IMR-90 (cell line): ENCODE results near the gene SPECC1L. TPM values are rescaled to one million over a fixed set of nuclear protein-coding genes. Genes with fewer than 3 reads are reported as not detected.

Source experiments
- ATAC-seq: fragments of 200-7000 bp; cut with Tn5 transposase; 2 replicates; pipeline ENCODE4 v1.9.1; 2020; ENCODE audit warnings: low read depth, mild to moderate bottlenecking, moderate library complexity
- BruUV-seq: library from RNA; stranded (reverse); fragments of 400-500 nt; replicated peaks from 2 replicates; lab custom pipeline; 2021; lab: Mats Ljungman, UMichigan
- CTCF ChIA-PET: fragments of 300-600 bp; formaldehyde crosslinking; extraction: SDS; loops from one replicate; lab custom pipeline; 2021; ENCODE audit warnings: antibody characterized with exemption; lab: Yijun Ruan, JAX
- POLR2A ChIA-PET: fragments of 300-600 bp; sonication (Branson Sonifier 250); formaldehyde crosslinking; loops from one replicate; lab custom pipeline; 2022; ENCODE audit warnings: antibody characterized with exemption; ENCODE audit not compliant: unreplicated experiment; lab: Charles Lee
- DNase-seq: peaks from one replicate; pipeline ENCODE4 v3.0.0; 2013
- H2AFZ ChIP-seq: replicated peaks from 2 replicates; pipeline ENCODE3; 2013; ENCODE audit warnings: low read length, mild to moderate bottlenecking; ENCODE audit not compliant: poor library complexity
- H2AK5ac ChIP-seq: 2 replicates; pipeline ENCODE4 v1.6.1; 2013; ENCODE audit warnings: low read depth, low read length, inconsistent platforms
- H2AK9ac ChIP-seq: replicated peaks from 2 replicates; pipeline ENCODE3; 2013; ENCODE audit warnings: mild to moderate bottlenecking, low read depth, low read length, moderate library complexity; ENCODE audit not compliant: poor library complexity
- H2BK120ac ChIP-seq: 2 replicates; pipeline ENCODE4 v1.6.1; 2013; ENCODE audit warnings: low read depth, low read length, inconsistent platforms
- H2BK15ac ChIP-seq: 3 replicates; pipeline ENCODE4 v1.6.1; 2013; ENCODE audit warnings: low read depth, low read length, inconsistent platforms
- H2BK20ac ChIP-seq: 2 replicates; pipeline ENCODE4 v1.6.1; 2013; ENCODE audit warnings: low read depth, mild to moderate bottlenecking, inconsistent platforms, low read length, moderate library complexity
- H2BK5ac ChIP-seq: 2 replicates; pipeline ENCODE4 v1.6.1; 2013; ENCODE audit warnings: mild to moderate bottlenecking, low read depth, low read length, inconsistent platforms; ENCODE audit not compliant: poor library complexity, severe bottlenecking
- H3K14ac ChIP-seq: replicated peaks from 2 replicates; pipeline ENCODE4 v1.6.1; 2013; ENCODE audit warnings: low read depth, low read length, inconsistent platforms
- H3K18ac ChIP-seq: 2 replicates; pipeline ENCODE4 v1.6.1; 2013; ENCODE audit warnings: low read depth, low read length, control low read depth
- H3K23ac ChIP-seq: 2 replicates; pipeline ENCODE4 v1.6.1; 2013; ENCODE audit warnings: low read depth, low read length, inconsistent platforms
- H3K27ac ChIP-seq: 2 replicates; pipeline ENCODE4 v1.5.1; 2013; ENCODE audit warnings: mild to moderate bottlenecking, control low read depth, low read length; ENCODE audit not compliant: insufficient read depth
- H3K27me3 ChIP-seq: 2 replicates; pipeline ENCODE4 v1.6.1; 2013; ENCODE audit warnings: low read length; ENCODE audit not compliant: control insufficient read depth, insufficient read depth
- H3K36me3 ChIP-seq: 2 replicates; pipeline ENCODE4 v1.6.1; 2013; ENCODE audit warnings: low read length, mixed read lengths; ENCODE audit not compliant: control insufficient read depth, insufficient read depth
- H3K4ac ChIP-seq: 2 replicates; pipeline ENCODE4 v1.6.1; 2013; ENCODE audit warnings: low read depth, low read length, inconsistent platforms
- H3K4me1 ChIP-seq: 2 replicates; pipeline ENCODE4 v1.6.1; 2013; ENCODE audit warnings: low read length, mixed read lengths; ENCODE audit not compliant: control insufficient read depth, insufficient read depth
- H3K4me2 ChIP-seq: 2 replicates; pipeline ENCODE4 v1.6.1; 2013; ENCODE audit warnings: low read depth, mild to moderate bottlenecking, control low read depth, low read length, moderate library complexity
- H3K4me3 ChIP-seq: 2 replicates; pipeline ENCODE4 v1.5.1; 2013; ENCODE audit warnings: low read depth, mild to moderate bottlenecking, control low read depth, low read length, moderate library complexity; ENCODE audit not compliant: insufficient read depth
- H3K56ac ChIP-seq: 2 replicates; pipeline ENCODE4 v1.6.1; 2013; ENCODE audit warnings: low read length, inconsistent platforms; ENCODE audit not compliant: insufficient read depth; ENCODE audit errors: extremely low read depth
- H3K79me1 ChIP-seq, 2 experiments: 2 replicates each; pipeline ENCODE4 v1.6.1; 2013; ENCODE audit warnings: low read length in 2 of 2, inconsistent platforms in 1 of 2, low read depth in 1 of 2
- H3K9ac ChIP-seq: 2 replicates; pipeline ENCODE4 v1.6.1; 2013; ENCODE audit warnings: low read depth, low read length, control low read depth
- H3K9me1 ChIP-seq: 2 replicates; pipeline ENCODE4 v1.6.1; 2013; ENCODE audit warnings: low read length, inconsistent platforms; ENCODE audit not compliant: insufficient read depth
- H3K9me3 ChIP-seq: 2 replicates; pipeline ENCODE4 v1.6.1; 2013; ENCODE audit warnings: low read length; ENCODE audit not compliant: control insufficient read depth, insufficient read depth
- H4K20me1 ChIP-seq: 2 replicates; pipeline ENCODE4 v1.6.1; 2013; ENCODE audit warnings: low read length, inconsistent platforms; ENCODE audit not compliant: insufficient read depth
- H4K5ac ChIP-seq: 2 replicates; pipeline ENCODE4 v1.6.1; 2013; ENCODE audit warnings: mild to moderate bottlenecking, low read depth, low read length, control low read depth
- H4K8ac ChIP-seq, 2 experiments: 2 replicates each; pipeline ENCODE4 v1.6.1; 2013; ENCODE audit warnings: low read depth in 2 of 2, low read length in 2 of 2, control low read depth in 1 of 2, inconsistent platforms in 1 of 2
- H4K91ac ChIP-seq: 2 replicates; pipeline ENCODE4 v1.6.1; 2013; ENCODE audit warnings: low read depth, low read length, inconsistent platforms; ENCODE audit not compliant: insufficient read depth
- CTCF ChIP-seq: conservative IDR thresholded peaks from 2 replicates; pipeline ENCODE4 v1.5.1; 2012; ENCODE audit warnings: mild to moderate bottlenecking, low read depth, low read length, improper control_type of control experiment
- MAFK ChIP-seq: IDR thresholded peaks from 2 replicates; pipeline ENCODE4 v1.6.1; 2012; ENCODE audit warnings: low read depth, low read length, improper control_type of control experiment
- POLR2A ChIP-seq: IDR thresholded peaks from 2 replicates; pipeline ENCODE4 v1.6.1; 2012; ENCODE audit warnings: mild to moderate bottlenecking, low read depth, low read length
- RAD21 ChIP-seq: IDR thresholded peaks from 2 replicates; pipeline ENCODE4 v1.6.1; 2012; ENCODE audit warnings: low read length, improper control_type of control experiment
- USF2 ChIP-seq: fragments of 150-350 bp; IDR thresholded peaks from 2 replicates; pipeline ENCODE4 v1.6.1; 2017; ENCODE audit warnings: mild to moderate bottlenecking, antibody characterized with exemption, low read length, low read depth
- whole genome bisulfite sequencing, 2 experiments: methylation state at CpG; one replicate each; pipeline versions ENCODE4 v1.1.5 to v1.1.7; 2013; ENCODE audit warnings: missing lambda C conversion rate in 2 of 2; ENCODE audit not compliant: insufficient read length in 1 of 2; ENCODE audit errors: extremely low coverage in 2 of 2; 5-methylcytosine and 5-hydroxymethylcytosine counted together
- dilution Hi-C: fragments of 300-500 bp; cut with HindIII; formaldehyde crosslinking; loops from one replicate; pipeline ENCODE4 v1.14.3; 2018; ENCODE audit warnings: low sequenced_read_pairs; ENCODE audit not compliant: unreplicated experiment
- in situ Hi-C: fragments of 300-500 bp; cut with MboI; formaldehyde crosslinking; loops from 3 replicates; pipeline ENCODE4 v1.14.3; 2019; ENCODE audit warnings: low sequenced_read_pairs, inconsistent platforms, mixed read lengths
- intact Hi-C: fragments of 100-400 bp; cut with micrococcal nuclease; formaldehyde crosslinking; loops from 2 replicates; pipeline ENCODE4 v1.10.0; 2022
- polyA plus RNA-seq, 3 experiments: library from polyadenylated mRNA; depleted of rRNA; stranded (reverse); fragments of >200 nt; gene quantifications; 2 replicates each; pipeline ENCODE4 v1.2.3, GENCODE V29; 2012; ENCODE audit warnings: low replicate concordance in 1 of 3
- total RNA-seq: library from RNA; depleted of rRNA; stranded (reverse); fragments of >200 nt; gene quantifications from 2 replicates; pipeline ENCODE4 v1.2.3, GENCODE V29; 2012

Gene SPECC1L
- total and polyA plus RNA-seq, 2 of the 4 experiments (the other 2 are of a cell fraction): 18.7 to 44.1 TPM

DNA sequence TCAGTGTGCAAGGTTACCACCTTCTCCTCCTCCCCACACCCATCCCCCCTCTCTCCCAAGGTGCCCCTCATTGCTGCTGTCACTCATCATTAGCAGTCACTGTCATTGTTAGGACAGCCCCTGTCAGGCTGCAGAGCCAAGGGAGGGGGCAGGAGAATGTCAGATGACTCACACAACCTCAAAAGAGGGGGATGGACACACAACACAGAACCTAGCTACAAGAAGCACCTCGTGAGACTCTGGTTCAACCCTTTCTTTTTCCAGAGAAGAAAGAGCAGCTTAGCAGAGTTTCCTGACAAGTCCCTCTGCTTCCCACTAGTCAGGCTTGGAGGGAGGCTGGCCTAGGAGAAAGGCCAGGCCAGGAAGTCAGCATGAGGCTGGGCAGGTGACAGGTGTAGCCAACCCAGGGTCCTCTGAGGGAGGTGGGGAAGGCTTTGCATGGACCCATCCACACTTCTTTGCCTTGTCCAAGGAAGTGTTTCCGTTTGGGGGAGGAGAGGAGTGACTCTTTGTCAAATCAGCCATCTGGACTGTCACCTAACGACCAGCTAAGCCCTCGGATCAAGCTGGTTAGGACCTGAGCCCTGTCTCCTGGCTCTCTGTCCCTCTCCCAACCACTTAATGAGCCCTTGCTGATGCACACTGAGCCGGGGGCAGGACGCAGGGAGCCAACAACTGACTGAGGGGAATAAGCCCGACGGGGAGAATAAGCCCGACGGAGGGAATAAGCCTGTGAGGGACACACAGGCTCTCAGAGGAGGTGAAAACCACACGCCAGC lies 175.0 kb downstream of the SPECC1L start (continued):
- TF ChIP-seq MAFK (no peak), POLR2A (no peak)

DNA sequence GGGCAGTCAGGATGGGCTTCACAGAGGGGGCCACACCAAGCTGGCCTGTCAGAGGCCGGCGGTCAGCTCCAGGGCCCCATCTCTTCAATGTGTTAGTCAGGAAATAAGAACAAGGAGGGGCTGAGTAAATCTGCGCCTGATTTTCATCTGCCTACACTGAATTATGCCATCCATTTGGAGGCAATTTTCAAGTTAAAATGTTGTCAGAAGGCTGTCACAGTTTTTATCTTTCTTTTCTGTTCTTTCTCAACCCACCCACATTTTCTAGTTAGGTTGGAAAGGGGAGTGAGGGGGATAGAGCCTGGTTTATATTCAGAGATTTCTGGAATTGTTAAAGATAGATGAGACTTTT lies 175.6 kb downstream of the SPECC1L start:
- Histone ChIP-seq H2BK120ac (no peak overlapping the region), H3K14ac (no peak overlapping the region), H2AK5ac (no peak overlapping the region), H4K5ac (no peak overlapping the region), H2BK5ac (no peak overlapping the region), H3K4ac (no peak overlapping the region), H3K18ac (no peak overlapping the region), H3K23ac (no peak overlapping the region), H3K9ac (no peak overlapping the region), H3K27me3 (peaks cover 7% of the 10 kb centered on the region), H3K9me1 (0 out of 2 replicates have a peak, but pooled peaks cover 3% of the 10 kb centered on the region), H2BK20ac (no peak overlapping the region), H3K27ac (no peak overlapping the region), H4K8ac (no peak overlapping the region), H2BK15ac (no peak overlapping the region), H3K9me3 (0 out of 2 replicates have a peak, but pooled peaks cover 1% of the 10 kb centered on the region), H3K79me1 (no peaks in the 10 kb centered on the region), H2AK9ac (no peak overlapping the region), H4K20me1 (no peaks in the 10 kb centered on the region), H4K91ac (no peak overlapping the region), H2AFZ (no peak overlapping the region), H3K56ac (no peak overlapping the region), H3K4me3 (no peak overlapping the region), H3K36me3 (no peaks in the 10 kb centered on the region), H3K4me1 (peaks cover 6% of the 10 kb centered on the region), H3K4me2 (no peak overlapping the region)
- ATAC-seq (no peak), DNase-seq (no peak)
- in situ Hi-C loops: no loop called here
- dilution Hi-C loops: no loop called here
- POLR2A ChIA-PET: no interaction called here
- intact Hi-C loops: no loop called here
- CTCF ChIA-PET: interaction anchor here (1.2 kb wide), 1 partner anchor 10 kb away, joined by 3 read pairs; no protein-coding TSS in a partner anchor
- TF ChIP-seq USF2 (no peak), RAD21 (no peak), CTCF (no peak)
- no CpG with 5 or more reads among the region's 3 CpGs for WGBS, 2 experiments
- no TSS peak for BruUV-seq
